Measurements from ENCODE around the gene PMF1.

Gene PMF1

DNA sequence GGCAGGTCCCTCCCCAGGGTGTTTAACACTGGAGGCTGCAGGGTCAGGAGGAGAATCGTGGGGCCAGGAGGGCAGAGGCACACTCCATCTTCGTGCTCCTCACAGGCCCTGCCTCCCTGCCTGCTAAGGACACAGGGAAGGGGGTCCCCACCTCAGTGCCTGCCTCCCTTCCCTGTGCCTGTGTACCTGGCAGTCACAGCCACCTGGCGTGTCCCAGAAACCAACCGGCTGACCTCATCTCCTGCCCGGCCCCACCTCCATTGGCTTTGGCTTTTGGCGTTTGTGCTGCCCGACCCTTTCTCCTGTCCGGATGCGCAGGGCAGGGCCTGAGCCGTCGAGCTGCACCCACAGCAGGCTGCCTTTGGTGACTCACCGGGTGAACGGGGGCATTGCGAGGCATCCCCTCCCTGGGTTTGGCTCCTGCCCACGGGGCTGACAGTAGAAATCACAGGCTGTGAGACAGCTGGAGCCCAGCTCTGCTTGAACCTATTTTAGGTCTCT, 28.6 kb downstream of the PMF1 start:
- no peak for DNase-seq

DNA sequence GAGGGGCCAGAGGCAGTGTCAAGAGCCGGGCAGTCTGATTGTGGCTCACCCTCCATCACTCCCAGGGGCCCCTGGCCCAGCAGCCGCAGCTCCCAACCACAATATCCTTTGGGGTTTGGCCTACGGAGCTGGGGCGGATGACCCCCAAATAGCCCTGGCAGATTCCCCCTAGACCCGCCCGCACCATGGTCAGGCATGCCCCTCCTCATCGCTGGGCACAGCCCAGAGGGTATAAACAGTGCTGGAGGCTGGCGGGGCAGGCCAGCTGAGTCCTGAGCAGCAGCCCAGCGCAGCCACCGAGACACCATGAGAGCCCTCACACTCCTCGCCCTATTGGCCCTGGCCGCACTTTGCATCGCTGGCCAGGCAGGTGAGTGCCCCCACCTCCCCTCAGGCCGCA, 29.1 kb downstream of the PMF1 start, which contains the start of gene BGLAP:
BGLAP (plus strand) TSS at position 259 of the 400 bp plus-strand sequence; CDS start at position 307, 48 bp downstream.
- DNase-seq: no peak

- DNase-seq: no peak
These were observed 29.9 kb downstream of the PMF1 start for GRCh38 chr1:156242738-156243137.

GRCh38 chr1:156244126-156244525, 31.3 kb downstream of the PMF1 start:
- no peak for DNase-seq

DNA sequence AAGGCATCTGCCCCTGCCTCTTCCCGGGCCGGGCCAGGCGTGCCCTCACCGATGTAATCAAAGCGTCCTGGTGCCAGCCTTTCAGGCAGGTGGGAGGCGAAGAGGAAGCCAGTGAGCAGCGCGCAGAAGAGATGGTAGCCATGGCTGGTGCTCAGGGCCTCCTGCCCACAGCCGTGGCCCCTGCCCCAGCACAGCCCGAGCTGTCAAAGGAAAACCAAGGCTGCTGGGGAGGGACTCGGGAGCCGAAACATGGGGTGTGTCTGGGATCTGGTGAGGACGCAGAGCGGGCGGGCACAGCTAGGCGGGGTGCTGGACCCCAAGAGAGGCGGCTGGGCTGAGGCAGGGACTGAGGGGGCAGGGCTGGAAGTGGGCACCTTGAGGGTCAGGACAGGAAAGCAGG, 31.9 kb downstream of the PMF1 start:
- DNase-seq: no peak

DNA sequence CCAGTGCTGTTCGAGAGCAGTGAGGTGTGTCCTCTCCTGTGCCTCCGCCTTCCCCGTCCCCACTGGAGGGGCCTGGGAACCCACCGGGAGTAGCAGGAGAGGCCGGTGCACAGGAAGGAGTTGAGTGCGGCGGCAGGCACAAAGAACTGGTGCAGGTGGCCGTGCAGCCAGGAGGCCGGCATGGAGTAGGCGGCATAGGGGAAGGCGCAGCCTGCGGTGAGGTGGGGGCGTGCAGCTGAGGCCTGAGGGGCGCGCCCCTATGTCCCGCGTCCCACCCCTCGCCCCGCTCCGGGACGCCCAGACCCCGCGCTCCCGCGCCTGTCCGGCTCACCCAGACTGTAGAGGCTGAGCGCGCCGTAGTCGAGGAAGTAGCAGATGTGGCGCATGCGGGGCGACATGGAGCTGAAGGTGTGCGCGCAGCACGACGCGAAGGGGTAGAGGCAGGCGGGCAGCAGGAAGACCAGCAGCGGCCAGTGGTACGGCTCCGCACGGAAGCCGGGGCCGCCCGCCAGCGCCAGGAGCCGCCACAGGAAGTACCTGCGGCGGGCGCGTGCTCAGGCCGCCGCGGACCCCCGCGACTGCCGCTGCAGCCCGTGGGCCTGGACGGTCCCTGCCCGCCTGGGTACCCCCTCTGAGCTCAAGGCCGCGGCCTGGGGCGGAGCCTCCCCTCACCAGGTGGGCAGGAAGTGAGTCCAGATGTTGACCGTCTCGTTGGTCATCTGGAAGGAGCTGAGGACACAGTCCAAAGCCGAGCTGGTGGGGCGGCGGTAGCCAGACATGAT, 32.8 kb downstream of the PMF1 start:
- peak in 4 of 5 experiments; percentile 7 to 72 (median 13) for DNase-seq

DNA sequence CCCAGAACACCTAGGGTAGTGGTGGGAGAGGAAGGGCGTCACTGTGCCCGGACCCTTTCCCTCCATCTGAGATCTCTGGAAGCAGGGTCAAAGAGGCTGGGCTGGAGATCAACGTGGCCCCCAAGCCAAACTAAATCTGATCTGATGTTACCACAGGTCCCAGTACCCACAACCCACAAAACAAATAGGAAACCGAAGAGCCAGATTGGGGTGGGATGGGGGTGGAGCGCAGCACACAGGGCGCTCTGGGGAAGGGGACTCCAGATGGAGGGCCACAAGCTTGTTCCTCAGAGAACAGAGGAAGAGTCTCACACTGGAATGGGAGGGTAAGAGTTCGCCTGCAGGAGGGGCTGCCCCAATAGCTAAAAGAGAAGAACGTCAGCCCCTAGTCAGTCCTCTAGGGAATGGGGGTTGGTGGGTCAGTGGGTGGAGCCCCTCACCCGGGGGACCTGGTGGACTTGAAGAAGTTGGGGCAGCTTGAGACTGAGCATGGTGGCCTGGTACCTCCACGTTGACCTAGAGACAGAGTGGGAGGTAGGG, 33.5 kb downstream of the PMF1 start:
- no peak for DNase-seq

GRCh38 chr1:156246781-156247459, 34.1 kb downstream of the PMF1 start:
- DNase-seq: no peak

DNA sequence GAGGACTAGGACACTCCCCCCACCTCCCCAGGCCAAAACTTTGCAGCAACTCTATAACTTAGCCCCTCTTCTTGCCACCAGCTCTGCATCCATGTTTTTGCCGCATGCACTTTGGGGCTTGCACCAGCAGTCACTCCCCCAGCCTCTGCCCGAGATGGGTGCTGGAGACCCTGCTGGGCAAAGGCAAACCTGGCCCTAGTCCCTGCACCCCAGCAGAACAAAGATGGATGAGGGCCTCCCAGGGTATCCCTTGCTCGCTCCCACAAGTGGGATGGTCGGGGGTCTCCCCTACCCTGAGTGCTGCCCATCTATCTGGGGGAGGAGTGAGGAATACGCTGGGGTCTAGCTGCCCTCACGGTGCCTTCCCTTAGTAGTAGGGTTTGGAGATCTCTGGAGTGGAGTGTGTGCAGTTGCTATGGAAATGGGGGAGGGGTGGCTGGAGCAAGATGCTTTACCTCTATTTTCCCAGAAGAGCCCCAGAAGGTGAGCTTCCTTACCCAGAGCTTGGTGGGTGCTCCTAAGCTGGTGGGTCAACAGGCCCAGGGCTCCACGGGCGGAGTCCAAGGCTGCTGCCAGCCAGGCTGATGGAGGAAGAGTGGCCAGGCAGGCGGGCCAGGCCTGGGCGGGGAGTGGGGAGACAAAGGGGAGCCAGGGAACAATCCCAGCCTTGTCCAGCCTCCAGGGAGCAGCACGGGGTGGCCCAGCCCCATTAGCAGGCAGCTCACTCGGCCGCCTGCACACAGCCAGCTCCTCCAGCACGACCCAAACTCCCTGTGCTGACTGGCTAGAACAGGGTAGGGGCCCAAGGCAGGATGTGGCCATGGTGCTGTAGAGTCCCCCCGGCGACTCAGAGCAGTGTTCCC, 34.9 kb downstream of the PMF1 start, which contains the start of gene PAQR6:
PAQR6 (minus strand) TSS at position 597 of the 863 bp plus-strand sequence. CDS start 1,325 bp downstream, outside the sequence.
- DNase-seq: no peak

DNA sequence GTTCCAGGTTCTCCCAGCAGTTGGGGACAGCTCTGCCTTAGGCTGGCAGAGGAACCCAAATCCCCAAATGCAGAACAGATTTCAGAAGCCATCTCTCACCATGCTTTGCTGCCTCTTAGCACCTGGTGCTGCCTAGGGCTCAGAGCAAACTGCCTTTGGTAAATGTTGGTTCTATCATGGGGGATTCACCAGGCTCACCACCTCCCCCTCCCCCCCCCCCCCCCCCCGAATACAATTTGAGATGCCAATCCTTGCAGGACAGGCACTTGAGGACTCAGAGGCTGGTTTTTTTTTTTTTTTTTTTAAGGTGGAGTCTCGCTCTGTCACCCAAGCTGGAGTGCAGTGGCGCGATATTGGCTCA, 35.5 kb downstream of the PMF1 start:
- DNase-seq: no peak

GRCh38 chr1:156249593-156249992, 36.8 kb downstream of the PMF1 start:
- no peak for DNase-seq

DNA sequence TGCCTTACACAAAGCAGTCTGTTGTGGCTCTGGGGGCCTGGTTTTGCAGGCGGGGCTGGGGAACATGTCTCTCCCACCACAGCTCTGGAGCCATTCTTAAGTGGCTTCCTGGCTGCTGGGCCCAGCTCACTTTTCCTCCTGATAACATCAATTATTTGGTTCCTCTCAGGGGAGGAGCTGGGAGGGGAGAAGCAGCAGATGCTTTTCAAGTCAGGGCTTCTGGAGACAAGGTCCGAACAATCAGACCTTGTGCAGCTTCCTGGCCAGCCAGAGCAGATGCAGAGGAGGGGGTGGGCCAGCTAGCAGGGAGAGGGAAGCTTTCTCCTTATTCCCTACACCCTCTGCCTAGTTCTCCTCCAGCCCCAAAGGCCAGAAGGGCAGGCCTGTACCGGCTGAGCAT, 38.7 kb downstream of the PMF1 start:
- peak in 1 of 5 experiments; percentile 61 for DNase-seq

- no peak for DNase-seq
These were observed 40.8 kb downstream of the PMF1 start for GRCh38 chr1:156253634-156254033.

DNA sequence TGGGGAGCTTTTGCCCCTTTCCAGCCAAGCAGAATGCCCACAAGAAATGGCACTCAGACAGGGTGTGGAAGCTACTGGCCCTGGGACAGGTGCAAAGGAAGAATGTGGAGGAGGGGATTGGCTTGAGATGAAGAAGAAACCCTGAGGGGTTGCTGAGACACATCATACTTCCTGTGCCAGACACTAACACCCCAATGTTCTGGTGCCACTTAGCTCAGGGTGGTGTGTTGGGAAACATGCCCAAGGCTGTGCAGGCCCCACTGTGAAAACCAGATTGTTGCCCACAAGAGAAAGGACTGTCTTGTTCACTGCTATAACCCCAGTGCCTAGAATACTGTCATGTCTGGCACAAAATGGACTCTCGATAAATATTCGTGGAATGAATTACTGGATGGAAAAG, 44.9 kb downstream of the PMF1 start:
- no peak for DNase-seq

- DNase-seq: no peak
These were observed 46.1 kb downstream of the PMF1 start for GRCh38 chr1:156258859-156259258.

DNA sequence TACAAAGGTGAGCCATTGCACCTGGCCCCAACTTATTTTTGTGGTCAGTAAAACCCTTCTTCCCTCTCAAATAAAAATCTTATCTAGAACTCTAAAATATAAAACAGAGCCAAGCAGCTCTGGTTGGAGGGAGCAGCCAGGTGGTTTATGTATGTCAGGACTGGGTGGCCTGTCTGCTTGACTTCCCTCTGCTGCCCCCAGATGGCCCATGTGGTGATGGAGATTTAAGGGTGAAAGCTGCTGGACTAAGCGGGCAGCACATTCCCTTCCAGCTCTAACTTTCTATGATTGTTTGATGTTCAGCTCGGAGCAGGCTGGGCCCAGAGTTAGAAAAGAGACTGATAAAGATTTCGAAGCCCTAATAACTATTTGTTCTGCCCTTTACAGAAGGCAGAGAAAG, 47.0 kb downstream of the PMF1 start:
- no peak for DNase-seq

- no peak for DNase-seq
These were observed 48.1 kb downstream of the PMF1 start for GRCh38 chr1:156260896-156261295.

- no peak for DNase-seq
These were observed 49.9 kb downstream of the PMF1 start for GRCh38 chr1:156262461-156263287.

DNA sequence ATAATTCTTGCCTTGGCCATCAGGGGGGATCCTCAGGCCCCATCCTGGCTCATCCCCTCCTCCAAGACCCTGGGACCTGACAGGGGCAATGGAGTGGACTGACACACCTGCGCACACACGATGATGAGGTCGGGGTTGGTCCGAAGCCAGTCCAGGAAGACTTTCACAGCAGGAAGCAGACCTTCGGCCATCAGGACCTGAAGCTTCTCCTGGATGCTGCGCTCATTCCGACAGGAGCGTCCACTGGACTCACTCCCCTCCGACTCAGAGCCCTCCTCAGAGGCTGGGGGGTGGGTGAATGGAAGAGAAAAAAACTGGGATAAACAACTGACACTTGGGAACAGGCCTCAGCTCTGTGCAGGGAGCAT, 50.5 kb downstream of the PMF1 start:
- DNase-seq: no peak

GRCh38 chr1:156266051-156266450, 53.2 kb downstream of the PMF1 start:
- DNase-seq: no peak

GRCh38 chr1:156268336-156268735, 55.5 kb downstream of the PMF1 start:
- no peak for DNase-seq

DNA sequence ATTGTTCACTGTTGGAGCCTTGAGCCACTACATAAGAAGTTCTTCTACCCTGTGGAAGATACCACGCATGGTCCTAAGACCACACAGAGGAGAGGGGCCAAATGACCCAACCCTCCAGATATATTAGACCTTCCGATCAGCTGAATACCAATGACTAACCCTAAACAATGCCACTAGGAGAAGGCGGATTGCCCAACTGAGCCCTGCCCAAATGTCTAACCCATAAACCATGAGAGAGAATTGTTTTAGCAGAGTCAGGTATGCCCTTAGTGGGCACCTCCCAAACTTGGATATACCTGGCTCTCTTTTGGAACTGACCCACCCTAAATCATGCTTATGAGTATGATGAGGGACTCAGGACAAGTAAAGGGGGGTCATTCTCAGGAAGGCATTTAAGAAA, 57.5 kb downstream of the PMF1 start:
- DNase-seq: no peak
